ENCODE measurements around the gene PTH. TPM values are rescaled to one million over a fixed set of nuclear protein-coding genes. Genes with fewer than 3 reads are reported as not detected.

PTH gene
- total RNA-seq, 6 experiments from 2014 or later, result not detected

DNA sequence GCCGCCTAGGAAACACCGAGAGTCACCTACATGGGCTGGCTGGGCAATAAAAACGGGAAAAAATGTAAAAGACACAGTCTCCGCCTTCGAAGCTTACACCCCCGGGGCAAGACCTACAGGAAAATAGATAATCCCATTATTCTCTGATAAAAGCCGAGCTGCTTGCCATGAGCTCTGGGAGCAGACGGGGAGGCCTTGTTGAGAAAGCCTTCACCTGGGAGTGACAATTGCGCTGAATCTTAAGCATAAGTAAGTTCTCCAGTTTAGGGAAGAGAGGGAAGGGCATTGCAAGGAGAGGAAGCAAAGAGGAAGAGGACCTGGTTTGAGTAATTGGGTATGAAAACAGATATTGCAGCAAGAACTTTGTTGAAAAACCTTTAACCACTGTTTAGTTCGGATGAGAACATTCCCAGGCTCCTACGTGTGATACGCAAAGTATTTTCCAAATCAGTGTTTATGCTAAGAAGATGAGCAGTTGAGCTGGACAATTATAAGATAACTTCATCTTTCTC is 32.0 kb downstream of the PTH start:
- peak overlapping the region; percentile 97 for H3K4me3 Mint-ChIP-seq
- H3K27ac Mint-ChIP-seq, result peak overlapping the region; percentile 98
- DNase-seq, result peak; percentile 0
- TF ChIP-seq CTCF (IDR thresholded peaks at IDR 0.05), result no peak
- H3K4me1 Mint-ChIP-seq (ENCODE audit: low read depth), result peaks cover 44% of the 10 kb centered on the region
- H3K36me3 Mint-ChIP-seq (ENCODE audit: low read depth), result peaks cover 14% of the 10 kb centered on the region
- no peaks in the 10 kb centered on the region for H3K9me3 Mint-ChIP-seq
- H3K27me3 Mint-ChIP-seq (ENCODE audit: insufficient read depth), result peaks cover 4% of the 10 kb centered on the region; the same call in 1 of the 2 replicates

GRCh38 chr11:13462901-13463778 is 32.7 kb downstream of the PTH start, which contains the start of gene BTBD10:
Gene BTBD10, minus strand, starts transcription at chr11:13463222. Its CDS starts 18,098 bp downstream, at chr11:13445124.
- H3K27ac Mint-ChIP-seq, result peak within 1 kb of the TSS; percentile 98
- H3K4me1 Mint-ChIP-seq (ENCODE audit: low read depth), result peaks cover 44% of the 10 kb centered on the region
- TF ChIP-seq CTCF (IDR thresholded peaks at IDR 0.05), result no peak
- no peaks in the 10 kb centered on the region for H3K9me3 Mint-ChIP-seq
- peaks cover 14% of the 10 kb centered on the region for H3K36me3 Mint-ChIP-seq (ENCODE audit: low read depth)
- DNase-seq, result peak; percentile 90
- H3K4me3 Mint-ChIP-seq, result peak within 1 kb of the TSS; percentile 97
- peaks cover 4% of the 10 kb centered on the region; the same call in 1 of the 2 replicates for H3K27me3 Mint-ChIP-seq (ENCODE audit: insufficient read depth)

DNA sequence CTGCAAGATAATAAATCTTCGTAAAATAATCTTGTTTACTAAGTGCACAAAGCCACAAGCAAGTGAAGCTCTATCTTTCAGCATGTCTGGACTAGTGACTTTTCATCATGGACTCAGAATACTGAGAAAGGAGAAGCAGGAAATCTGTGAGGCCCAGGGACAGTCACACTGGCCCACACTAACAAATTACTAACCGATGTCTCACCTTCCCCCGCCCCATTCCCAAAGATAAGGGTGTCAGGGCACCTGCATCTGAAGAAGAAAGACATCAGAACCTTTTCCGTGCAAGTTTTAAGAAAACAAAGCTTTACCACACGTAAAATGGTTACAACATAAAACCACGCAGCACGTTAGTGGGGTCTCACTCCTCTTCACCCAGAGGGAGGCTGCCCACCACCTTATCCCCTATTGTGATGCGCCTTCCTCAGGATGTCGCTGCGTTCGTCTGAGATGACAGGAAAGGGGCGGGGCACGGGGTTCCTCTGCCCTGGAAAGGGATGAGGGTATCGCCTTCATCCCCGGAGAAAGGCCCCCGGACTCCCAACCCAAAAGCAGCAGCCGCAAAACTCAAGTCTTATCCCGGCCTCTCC is 33.4 kb downstream of the PTH start:
- no peak for TF ChIP-seq CTCF (IDR thresholded peaks at IDR 0.05)
- Mint-ChIP-seq H3K27ac (peak overlapping the region; percentile 98), H3K4me1 (ENCODE audit: low read depth) (peaks cover 44% of the 10 kb centered on the region), H3K36me3 (ENCODE audit: low read depth) (peaks cover 14% of the 10 kb centered on the region), H3K4me3 (peak overlapping the region; percentile 97), H3K27me3 (ENCODE audit: insufficient read depth) (no peaks in the 10 kb centered on the region), H3K9me3 (no peaks in the 10 kb centered on the region)
- peak; percentile 41 for DNase-seq

- TF ChIP-seq CTCF (IDR thresholded peaks at IDR 0.05), result no peak
- no peak for DNase-seq
- Mint-ChIP-seq H3K4me1 (ENCODE audit: low read depth) (peaks cover 44% of the 10 kb centered on the region), H3K9me3 (no peaks in the 10 kb centered on the region), H3K36me3 (ENCODE audit: low read depth) (peaks cover 14% of the 10 kb centered on the region), H3K27me3 (ENCODE audit: insufficient read depth) (no peaks in the 10 kb centered on the region), H3K27ac (peak overlapping the region; percentile 98), H3K4me3 (peak overlapping the region; percentile 97)
Measured at GRCh38 chr11:13461291-13461690, 34.5 kb downstream of the PTH start.

- TF ChIP-seq CTCF (IDR thresholded peaks at IDR 0.05), result no peak
- no peaks in the 10 kb centered on the region for H3K9me3 Mint-ChIP-seq
- peaks cover 4% of the 10 kb centered on the region; the same call in 1 of the 2 replicates for H3K36me3 Mint-ChIP-seq (ENCODE audit: low read depth)
- no peak overlapping the region for H3K27ac Mint-ChIP-seq
- no peak overlapping the region for H3K4me3 Mint-ChIP-seq
- H3K4me1 Mint-ChIP-seq (ENCODE audit: low read depth), result peaks cover 55% of the 10 kb centered on the region
- H3K27me3 Mint-ChIP-seq (ENCODE audit: insufficient read depth), result no peaks in the 10 kb centered on the region
- DNase-seq, result no peak
Measured at GRCh38 chr11:13450832-13451397, 44.9 kb downstream of the PTH start.
